HCT116 (cell line): ENCODE data around the gene RNF41. TPM values are rescaled to one million over a fixed set of nuclear protein-coding genes. Genes with fewer than 3 reads are reported as not detected.
A peak's percentile ranks its signal among the peaks of the same experiment; 100 is the strongest.

Source experiments
- ATAC-seq: fragments of 200-7000 bp; cut with Tn5 transposase; 2 replicates; pipeline ENCODE4 v1.9.1; 2020; ENCODE audit warnings: mild to moderate bottlenecking, moderate library complexity
- BruUV-seq: library from RNA; stranded (reverse); fragments of 400-500 nt; replicated peaks from 2 replicates; lab custom pipeline; 2021; lab: Mats Ljungman, UMichigan
- CTCF ChIA-PET: fragments of 300-600 bp; sonication (Branson Sonifier 250); formaldehyde crosslinking; loops from one replicate; lab custom pipeline; 2021; ENCODE audit warnings: antibody characterized with exemption; lab: Charles Lee
- POLR2A ChIA-PET: fragments of 300-600, 350-600 bp; sonication (Branson Sonifier 250); formaldehyde crosslinking; loops from one replicate; lab custom pipeline; 2021; ENCODE audit warnings: antibody characterized with exemption; lab: Charles Lee
- RAD21 ChIA-PET, 2 experiments: fragments of 300-600 bp; sonication (Branson Sonifier 250); formaldehyde crosslinking; loops; one replicate each; lab custom pipeline; 2023; ENCODE audit warnings: low total read pairs in 2 of 2; ENCODE audit not compliant: uncharacterized antibody in 2 of 2, unreplicated experiment in 2 of 2, low non-redundant PET in 1 of 2; lab: Charles Lee
- DNase-seq: peaks from one replicate; pipeline ENCODE4 v3.0.0-alpha.2; 2010; ENCODE audit warnings: low read depth, low spot score
- H2AFZ ChIP-seq: fragments of 200-600 bp; shearing (Covaris generic), sonication (generic); 2 replicates; pipeline ENCODE4 v1.6.1; 2017; ENCODE audit warnings: low read depth, mixed run types, mixed read lengths, antibody characterized with exemption, low read length; ENCODE audit not compliant: poor library complexity, severe bottlenecking
- H3K27ac ChIP-seq: 2 replicates; pipeline ENCODE4 v1.5.1; 2012; ENCODE audit warnings: low read depth, low read length
- H3K27me3 ChIP-seq: fragments of 200-600 bp; sonication (generic); 2 replicates; pipeline ENCODE4 v1.6.1; 2016; ENCODE audit warnings: mixed run types, low read length, mixed read lengths; ENCODE audit not compliant: insufficient read depth
- H3K36me3 ChIP-seq, 2 experiments: fragments of 200-500 bp in 1 of 2; fragments of 200-600 bp in 1 of 2; sonication (Bioruptor generic) in 1 of 2; sonication (generic) in 1 of 2; 2 replicates each; pipeline versions ENCODE4 v1.5.1 to v1.6.1; 2014 to 2016; ENCODE audit warnings: low read length in 2 of 2, inconsistent platforms in 1 of 2, mixed read lengths in 1 of 2, mixed run types in 1 of 2; ENCODE audit not compliant: insufficient read depth in 2 of 2, control insufficient read depth in 1 of 2
- H3K4me1 ChIP-seq, 2 experiments: fragments of 200-600 bp in 1 of 2; sonication (generic) in 1 of 2; 2 replicates each; pipeline versions ENCODE4 v1.5.1 to v1.6.1; 2012 to 2017; ENCODE audit warnings: low read length in 2 of 2, inconsistent platforms in 1 of 2, mild to moderate bottlenecking in 1 of 2, mixed read lengths in 1 of 2, mixed run types in 1 of 2, moderate library complexity in 1 of 2; ENCODE audit not compliant: insufficient read depth in 2 of 2, control insufficient read depth in 1 of 2
- H3K4me2 ChIP-seq: fragments of 200-600 bp; sonication (generic); 2 replicates; pipeline ENCODE4 v1.6.1; 2017; ENCODE audit warnings: mixed run types, low read length, mixed read lengths
- H3K4me3 ChIP-seq, 2 experiments: fragments of 200-600 bp in 1 of 2; sonication (generic) in 1 of 2; replicated peaks in 1 of 2; 2 replicates each; pipeline ENCODE4 v1.5.1; 2011 to 2016; ENCODE audit warnings: low read length in 2 of 2, control low read depth in 1 of 2, low read depth in 1 of 2, mild to moderate bottlenecking in 1 of 2, mixed read lengths in 1 of 2, mixed run types in 1 of 2
- H3K79me2 ChIP-seq: fragments of 200-600 bp; sonication (generic); 2 replicates; pipeline ENCODE4 v1.6.1; 2017; ENCODE audit warnings: mild to moderate bottlenecking, mixed run types, low read length, moderate library complexity, mixed read lengths; ENCODE audit not compliant: insufficient read depth
- H3K9ac ChIP-seq: fragments of 200-600 bp; sonication (generic); 2 replicates; pipeline ENCODE4 v1.6.1; 2016; ENCODE audit warnings: low read length, mixed read lengths
- H3K9me2 ChIP-seq: fragments of 200-600 bp; sonication (generic), shearing (Covaris generic); 2 replicates; pipeline ENCODE4 v1.6.1; 2017; ENCODE audit warnings: mixed run types, mild to moderate bottlenecking, moderate library complexity; ENCODE audit not compliant: insufficient read depth
- H3K9me3 ChIP-seq, 2 experiments: fragments of 200-500 bp in 1 of 2; fragments of 200-600 bp in 1 of 2; sonication (Bioruptor generic) in 1 of 2; sonication (generic) in 1 of 2; 2 replicates each; pipeline ENCODE4 v1.6.1; 2014 to 2017; ENCODE audit warnings: low read length in 2 of 2, mixed read lengths in 2 of 2, inconsistent platforms in 1 of 2, low read depth in 1 of 2, mild to moderate bottlenecking in 1 of 2, mixed run types in 1 of 2, moderate library complexity in 1 of 2; ENCODE audit not compliant: control insufficient read depth in 1 of 2, insufficient read depth in 1 of 2
- H4K20me1 ChIP-seq: fragments of 200-600 bp; sonication (generic), shearing (Covaris generic); 2 replicates; pipeline ENCODE4 v1.6.1; 2017; ENCODE audit warnings: mixed run types, mild to moderate bottlenecking, moderate library complexity; ENCODE audit not compliant: insufficient read depth
- EZH2 ChIP-seq: fragments of 200-600 bp; sonication (generic); IDR thresholded peaks from 2 replicates; pipeline ENCODE4 v1.6.1; 2017; ENCODE audit warnings: antibody characterized with exemption, mixed run types
- POLR2AphosphoS5 ChIP-seq: IDR thresholded peaks from 2 replicates; pipeline ENCODE4 v1.6.1; 2011; ENCODE audit warnings: mild to moderate bottlenecking, low read depth, low read length, moderate library complexity
- intact Hi-C: fragments of 100-400 bp; cut with micrococcal nuclease; formaldehyde crosslinking; loops from 2 replicates; pipeline ENCODE4 v1.10.0; 2022
- total RNA-seq: library from RNA; stranded (reverse); gene quantifications from one replicate; pipeline ENCODE4 v1.2.1, GENCODE V29; 2021; ENCODE audit not compliant: unreplicated experiment
- TF ChIP-seq, protein P1 (sequence below), 3 experiments: fragments of 200-600 bp in 1 of 3; sonication (generic) in 1 of 3; IDR thresholded peaks in 2 of 3; conservative IDR thresholded peaks in 1 of 3; 2 replicates each; pipeline ENCODE4 v1.5.1; 2012 to 2017; ENCODE audit warnings: low read depth in 2 of 3, low read length in 2 of 3, antibody characterized with exemption in 1 of 3, borderline replicate concordance in 1 of 3, control low read depth in 1 of 3, mild to moderate bottlenecking in 1 of 3, mixed read lengths in 1 of 3, mixed run types in 1 of 3, moderate library complexity in 1 of 3; ENCODE audit not compliant: insufficient read depth in 1 of 3

Gene RNF41
- total RNA-seq, 1 experiment from 2014 or later, result 40.6 TPM

GRCh38 chr12:56205445-56205844, 16.3 kb downstream of the RNF41 start:
- H3K4me1 ChIP-seq, result no peaks in the 10 kb centered on the region
- ATAC-seq (0 out of 2 replicates have a peak, but pooled peaks have one; percentile 32), DNase-seq (no peak)
- RAD21 ChIA-PET, result interaction anchor here in 1 of 2 experiments (1.3 kb wide), 1 partner anchor 17 kb away, joined by 5 read pairs; the partner anchor contains the start of gene RNF41
- CTCF ChIA-PET, result interaction anchor here (0.5 to 2.2 kb wide), 4 partner anchors 78 to 331 kb away, joined by 3 to 13 read pairs (median 4); partner anchors contain the start of gene ESYT1
- H3K4me3 ChIP-seq, result no peak overlapping the region
- no peak overlapping the region for H3K27ac ChIP-seq
- no peak overlapping the region for H3K4me2 ChIP-seq
- BruUV-seq, result no TSS peak
- H4K20me1 ChIP-seq, result no peaks in the 10 kb centered on the region
- intact Hi-C loops, result loop anchor here (5.0 kb wide), 1 partner anchor 257 kb away; no protein-coding TSS in a partner anchor
- no peaks in the 10 kb centered on the region for H3K79me2 ChIP-seq
- no peaks in the 10 kb centered on the region for H3K27me3 ChIP-seq
- H3K9ac ChIP-seq, result no peak overlapping the region
- H3K9me2 ChIP-seq, result no peaks in the 10 kb centered on the region
- peaks cover 21% of the 10 kb centered on the region in 2 experiments for H3K36me3 ChIP-seq
- TF ChIP-seq, protein P1, sequence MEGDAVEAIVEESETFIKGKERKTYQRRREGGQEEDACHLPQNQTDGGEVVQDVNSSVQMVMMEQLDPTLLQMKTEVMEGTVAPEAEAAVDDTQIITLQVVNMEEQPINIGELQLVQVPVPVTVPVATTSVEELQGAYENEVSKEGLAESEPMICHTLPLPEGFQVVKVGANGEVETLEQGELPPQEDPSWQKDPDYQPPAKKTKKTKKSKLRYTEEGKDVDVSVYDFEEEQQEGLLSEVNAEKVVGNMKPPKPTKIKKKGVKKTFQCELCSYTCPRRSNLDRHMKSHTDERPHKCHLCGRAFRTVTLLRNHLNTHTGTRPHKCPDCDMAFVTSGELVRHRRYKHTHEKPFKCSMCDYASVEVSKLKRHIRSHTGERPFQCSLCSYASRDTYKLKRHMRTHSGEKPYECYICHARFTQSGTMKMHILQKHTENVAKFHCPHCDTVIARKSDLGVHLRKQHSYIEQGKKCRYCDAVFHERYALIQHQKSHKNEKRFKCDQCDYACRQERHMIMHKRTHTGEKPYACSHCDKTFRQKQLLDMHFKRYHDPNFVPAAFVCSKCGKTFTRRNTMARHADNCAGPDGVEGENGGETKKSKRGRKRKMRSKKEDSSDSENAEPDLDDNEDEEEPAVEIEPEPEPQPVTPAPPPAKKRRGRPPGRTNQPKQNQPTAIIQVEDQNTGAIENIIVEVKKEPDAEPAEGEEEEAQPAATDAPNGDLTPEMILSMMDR (IDR thresholded peaks at IDR 0.05 in 2 of 3, conservative IDR thresholded peaks at IDR 0.05 in 1 of 3; ENCODE audit: borderline replicate concordance in 1 of 3, insufficient read depth in 1 of 3, low read depth in 2 of 3, low read length in 2 of 3), result peak in 1 of 3 experiments; percentile 37; a peak in 1 of 6 replicates
- no peak for TF ChIP-seq EZH2
- POLR2A ChIA-PET, result interaction anchor here (1.1 to 2.4 kb wide), 3 partner anchors 11 to 78 kb away, joined by 3 to 13 read pairs (median 4); partner anchors contain the start of genes ESYT1 and RNF41
- no peaks in the 10 kb centered on the region for H3K9me3 ChIP-seq
- no peak overlapping the region for H2AFZ ChIP-seq

GRCh38 chr12:56204275-56204674, 17.4 kb downstream of the RNF41 start:
- intact Hi-C loops, result no loop called here
- CTCF ChIA-PET, result no interaction called here
- POLR2A ChIA-PET, result interaction anchor here (1.6 kb wide), 1 partner anchor 10 kb away, joined by 4 read pairs; no protein-coding TSS in a partner anchor

More at GRCh38 chr12:56204275-56204674, 17.4 kb downstream of the RNF41 start:
- H3K9me2 ChIP-seq, result no peaks in the 10 kb centered on the region
- no peak overlapping the region for H3K9ac ChIP-seq
- no peaks in the 10 kb centered on the region for H4K20me1 ChIP-seq
- H3K4me3 ChIP-seq, result no peak overlapping the region
- H3K9me3 ChIP-seq, result no peaks in the 10 kb centered on the region
- DNase-seq, result no peak
- BruUV-seq, result no TSS peak
- H3K4me2 ChIP-seq, result no peak overlapping the region
- peaks cover 12 to 17% of the 10 kb centered on the region in 2 experiments; a peak in 3 of 4 replicates for H3K36me3 ChIP-seq
- TF ChIP-seq, protein P1 (IDR thresholded peaks at IDR 0.05 in 2 of 3, conservative IDR thresholded peaks at IDR 0.05 in 1 of 3; ENCODE audit: borderline replicate concordance in 1 of 3, insufficient read depth in 1 of 3, low read depth in 2 of 3, low read length in 2 of 3), result no peak
- TF ChIP-seq POLR2AphosphoS5, result peak; percentile 13; the same call in 1 of the 2 replicates
- H3K4me1 ChIP-seq, result no peaks in the 10 kb centered on the region
- ATAC-seq, result no peak
- H3K79me2 ChIP-seq, result no peaks in the 10 kb centered on the region
- H3K27ac ChIP-seq, result no peak overlapping the region
- RAD21 ChIA-PET, result no interaction called here
- no peak overlapping the region for H2AFZ ChIP-seq
- no peaks in the 10 kb centered on the region for H3K27me3 ChIP-seq
